Colonic mucosa (tissue), 4 donors: ENCODE data around the gene PSMD3. TPM values are rescaled to one million over a fixed set of nuclear protein-coding genes. Genes with fewer than 3 reads are reported as not detected.
A peak's percentile ranks its signal among the peaks of the same experiment; 100 is the strongest.

Source experiments
- DNase-seq: peaks from one replicate; pipeline ENCODE4 v3.0.0-alpha.2; 2020
- H3K27ac ChIP-seq: fragments of 200-600 bp; one replicate; pipeline ENCODE4 v1.8.0; 2021
- H3K27me3 ChIP-seq: fragments of 200-600 bp; one replicate; pipeline ENCODE4 v1.8.0; 2021
- H3K36me3 ChIP-seq: fragments of 200-600 bp; one replicate; pipeline ENCODE4 v1.8.0; 2021
- H3K4me1 ChIP-seq: fragments of 200-600 bp; one replicate; pipeline ENCODE4 v1.8.0; 2021; ENCODE audit warnings: mild to moderate bottlenecking
- H3K4me3 ChIP-seq: fragments of 200-600 bp; one replicate; pipeline ENCODE4 v1.8.0; 2021
- H3K9ac ChIP-seq, 2 donors: one replicate each; pipeline ENCODE4 v1.7.0; 2013; ENCODE audit warnings: control low read depth in 2 of 2, low read depth in 2 of 2, low read length in 2 of 2
- H3K9me3 ChIP-seq: fragments of 200-600 bp; one replicate; pipeline ENCODE4 v1.8.0; 2021
- intact Hi-C: fragments of 100-400 bp; cut with DNase I; formaldehyde crosslinking; loops from one replicate; pipeline ENCODE4 v1.14.1; 2022
- total RNA-seq, 2 donors: library from RNA; stranded (reverse); fragmentation: NEBNext Ultra II Directional in 1 of 2; extraction: Animal tissue kit (Norgen Biotek cat#: 25700) in 1 of 2; gene quantifications; one replicate each; pipeline ENCODE4 v1.2.1, GENCODE V29; 2021
- TF ChIP-seq, protein P1 (sequence below): fragments of 200-600 bp; IDR thresholded peaks from one replicate; pipeline ENCODE4 v1.8.0; 2022; ENCODE audit warnings: antibody characterized with exemption, mild to moderate bottlenecking
- donor health status: healthy.
- donor health status: DM: no; HTN: no; CAD: no.
- donor health status: DM: no; HTN: no; CAD: no.

PSMD3 gene
- total RNA-seq, 2 donors from 2014 or later, result 106 to 152 TPM

DNA sequence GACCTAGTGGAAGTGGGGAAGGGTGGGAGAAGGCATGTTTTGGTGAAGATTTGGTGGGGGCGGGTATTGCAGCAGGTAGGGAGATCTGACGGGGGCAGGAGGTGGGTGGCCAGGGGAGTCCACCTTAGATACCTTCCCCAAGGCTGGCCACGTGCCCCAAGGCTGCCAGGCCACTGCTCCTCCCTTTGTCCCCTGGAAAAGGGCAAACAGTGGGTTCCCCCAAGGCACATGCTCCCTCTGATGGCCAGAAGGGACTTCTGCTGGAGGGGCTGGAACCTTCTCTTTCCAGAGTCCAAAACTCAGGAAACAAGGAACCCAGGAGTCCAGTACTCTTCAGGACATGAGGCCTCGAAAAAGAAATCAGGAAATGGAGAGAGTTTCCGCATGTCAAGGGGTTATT is 6.2 kb upstream of the PSMD3 start:
- H3K9me3 ChIP-seq, result no peaks in the 10 kb centered on the region
- no peak for DNase-seq
- H3K36me3 ChIP-seq, result no peaks in the 10 kb centered on the region
- TF ChIP-seq, protein P1, sequence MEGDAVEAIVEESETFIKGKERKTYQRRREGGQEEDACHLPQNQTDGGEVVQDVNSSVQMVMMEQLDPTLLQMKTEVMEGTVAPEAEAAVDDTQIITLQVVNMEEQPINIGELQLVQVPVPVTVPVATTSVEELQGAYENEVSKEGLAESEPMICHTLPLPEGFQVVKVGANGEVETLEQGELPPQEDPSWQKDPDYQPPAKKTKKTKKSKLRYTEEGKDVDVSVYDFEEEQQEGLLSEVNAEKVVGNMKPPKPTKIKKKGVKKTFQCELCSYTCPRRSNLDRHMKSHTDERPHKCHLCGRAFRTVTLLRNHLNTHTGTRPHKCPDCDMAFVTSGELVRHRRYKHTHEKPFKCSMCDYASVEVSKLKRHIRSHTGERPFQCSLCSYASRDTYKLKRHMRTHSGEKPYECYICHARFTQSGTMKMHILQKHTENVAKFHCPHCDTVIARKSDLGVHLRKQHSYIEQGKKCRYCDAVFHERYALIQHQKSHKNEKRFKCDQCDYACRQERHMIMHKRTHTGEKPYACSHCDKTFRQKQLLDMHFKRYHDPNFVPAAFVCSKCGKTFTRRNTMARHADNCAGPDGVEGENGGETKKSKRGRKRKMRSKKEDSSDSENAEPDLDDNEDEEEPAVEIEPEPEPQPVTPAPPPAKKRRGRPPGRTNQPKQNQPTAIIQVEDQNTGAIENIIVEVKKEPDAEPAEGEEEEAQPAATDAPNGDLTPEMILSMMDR, result no peak
- intact Hi-C loops, result no loop called here
- no peak overlapping the region for H3K4me3 ChIP-seq
- no peak overlapping the region for H3K9ac ChIP-seq
- peaks cover 5% of the 10 kb centered on the region for H3K4me1 ChIP-seq
- H3K27me3 ChIP-seq, result no peaks in the 10 kb centered on the region
- H3K27ac ChIP-seq, result no peak overlapping the region

DNA sequence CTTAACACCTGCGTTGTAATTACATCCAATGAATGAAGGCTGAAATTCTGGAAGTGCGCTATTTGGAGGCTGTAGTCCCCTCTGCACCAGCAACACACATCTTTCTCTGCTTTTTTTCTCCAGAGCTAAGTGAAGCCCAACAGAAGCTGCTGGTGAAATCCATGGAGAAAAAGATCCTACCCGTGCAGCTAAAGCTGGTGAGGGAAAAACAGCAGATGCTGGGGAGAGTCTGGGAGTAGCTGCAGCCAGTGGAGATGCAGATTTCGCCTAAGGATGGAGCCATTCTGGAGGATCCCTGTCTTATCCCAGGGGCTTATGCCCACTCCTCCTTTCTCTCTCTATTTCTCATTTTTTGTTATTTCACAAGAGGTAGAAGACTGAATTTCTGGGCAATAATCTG is 4.8 kb upstream of the PSMD3 start:
- Histone ChIP-seq H3K9me3 (no peaks in the 10 kb centered on the region), H3K4me3 (no peak overlapping the region), H3K4me1 (no peaks in the 10 kb centered on the region), H3K27ac (no peak overlapping the region), H3K36me3 (no peaks in the 10 kb centered on the region), H3K9ac (no peak overlapping the region), H3K27me3 (no peaks in the 10 kb centered on the region)
- TF ChIP-seq, protein P1, result no peak
- no peak for DNase-seq
- intact Hi-C loops, result no loop called here

DNA sequence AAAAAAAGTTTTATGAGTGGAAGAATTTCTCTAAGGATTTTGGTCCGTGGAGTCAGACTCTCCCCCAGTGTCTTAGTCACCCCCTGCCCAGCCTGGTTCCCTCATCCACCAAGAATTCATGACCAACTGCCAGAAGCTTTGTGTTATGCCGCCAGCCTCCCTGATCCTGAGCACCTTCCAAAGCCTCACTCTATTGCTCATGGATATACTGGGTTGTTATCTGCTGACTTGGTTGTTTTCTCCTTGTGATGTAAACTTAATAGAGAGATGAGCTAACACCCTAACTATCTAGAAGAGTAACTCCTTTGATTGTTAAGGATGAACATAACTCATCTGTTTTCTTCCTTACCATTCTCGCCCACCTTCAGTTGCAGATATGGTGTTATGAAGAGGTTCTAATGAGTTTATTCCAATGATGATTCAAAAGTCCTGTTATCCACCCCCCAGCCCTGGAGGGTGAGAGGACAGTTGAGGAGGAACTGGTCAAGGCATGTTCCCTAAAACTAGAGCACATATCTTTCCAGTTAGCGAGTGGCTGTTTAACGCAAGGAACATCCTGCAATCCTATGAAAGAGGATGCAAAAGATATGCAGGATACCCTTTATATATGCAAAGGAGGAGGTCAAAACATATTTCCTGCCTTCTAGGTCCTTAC is 1.5 kb upstream of the PSMD3 start:
- H3K9ac ChIP-seq, result no peak overlapping the region
- no peak overlapping the region for H3K4me3 ChIP-seq
- no peak for DNase-seq
- TF ChIP-seq, protein P1, result no peak
- no peaks in the 10 kb centered on the region for H3K9me3 ChIP-seq
- H3K27me3 ChIP-seq, result no peaks in the 10 kb centered on the region
- no peaks in the 10 kb centered on the region for H3K36me3 ChIP-seq
- H3K27ac ChIP-seq, result no peak overlapping the region
- intact Hi-C loops, result no loop called here
- H3K4me1 ChIP-seq, result no peaks in the 10 kb centered on the region

DNA sequence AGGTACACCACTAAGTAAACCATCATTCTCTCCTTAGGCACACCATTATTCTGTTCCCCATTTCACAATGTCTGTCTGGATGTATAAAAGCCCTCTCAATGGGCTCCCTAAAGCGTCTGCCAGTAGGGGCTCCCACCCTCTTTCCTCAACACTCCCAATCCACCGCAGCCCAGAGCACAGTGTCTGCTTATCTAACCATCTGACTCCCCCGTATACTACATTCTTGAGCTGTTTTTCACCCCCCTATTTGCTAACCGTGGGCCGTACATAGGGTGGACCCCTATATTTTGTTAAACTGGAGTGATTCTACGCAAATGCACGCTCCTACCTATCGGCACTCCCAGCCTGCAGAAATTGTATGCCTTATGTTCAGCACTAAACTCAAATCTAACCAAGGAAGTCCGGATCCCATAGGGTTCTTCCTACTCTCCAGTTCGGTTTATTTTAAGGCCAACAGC is 685 bp upstream of the PSMD3 start:
- Histone ChIP-seq H3K27me3 (no peaks in the 10 kb centered on the region), H3K27ac (peak overlapping the region; percentile 54), H3K36me3 (peaks cover 3% of the 10 kb centered on the region), H3K9me3 (no peaks in the 10 kb centered on the region), H3K4me3 (peak overlapping the region; percentile 36), H3K9ac (peak overlapping the region; percentile 66 to 97), H3K4me1 (no peaks in the 10 kb centered on the region)
- TF ChIP-seq, protein P1, result no peak
- peak; percentile 25 for DNase-seq
- intact Hi-C loops, result no loop called here

DNA sequence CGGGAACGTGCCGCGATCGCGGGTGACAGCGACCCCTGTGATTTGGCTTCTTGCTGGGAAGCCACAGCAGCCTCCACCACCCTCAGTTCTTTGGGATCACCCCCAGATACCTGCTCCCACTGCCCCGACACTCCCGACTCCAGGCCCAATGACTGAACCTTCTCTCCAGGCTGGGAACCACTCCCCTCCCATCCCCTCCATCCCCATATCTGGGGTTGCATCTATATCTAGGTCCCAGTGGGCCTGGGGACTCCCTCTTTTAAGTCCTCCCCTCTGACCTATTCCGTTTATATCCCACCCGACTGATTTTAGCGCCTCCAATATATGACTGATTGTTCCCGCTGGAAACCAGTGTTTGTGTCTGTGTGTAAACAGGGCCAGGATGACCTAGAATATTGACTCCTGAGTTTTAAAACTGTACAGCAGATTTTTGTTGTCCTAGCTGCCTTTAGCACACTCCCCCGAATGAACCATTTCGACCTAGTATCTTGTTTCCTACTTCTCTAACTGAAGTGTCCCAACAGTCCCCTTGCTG is 667 bp downstream of the PSMD3 start:
- Histone ChIP-seq H3K4me3 (peak overlapping the region; percentile 84), H3K4me1 (no peaks in the 10 kb centered on the region), H3K27me3 (no peaks in the 10 kb centered on the region), H3K9ac (peak overlapping the region; percentile 97 to 99), H3K27ac (peak overlapping the region; percentile 80), H3K9me3 (no peaks in the 10 kb centered on the region), H3K36me3 (peaks cover 11% of the 10 kb centered on the region)
- no peak for DNase-seq
- intact Hi-C loops, result no loop called here
- TF ChIP-seq, protein P1, result no peak
